GM19351 (cell line): Measurements from ENCODE around the gene MICA.
"Not testable (repeated sequence)": the region's sequence is repeated elsewhere in the genome, so short reads cannot be mapped to it uniquely, and the experiment has no call there.

ENCODE experiments used
- ATAC-seq: cut with Tn5 transposase; IDR thresholded peaks from one replicate; pipeline ENCODE4 v1.9.1; 2021; ENCODE audit warnings: mild to moderate bottlenecking, moderate library complexity; ENCODE audit not compliant: unreplicated experiment

Gene MICA

DNA sequence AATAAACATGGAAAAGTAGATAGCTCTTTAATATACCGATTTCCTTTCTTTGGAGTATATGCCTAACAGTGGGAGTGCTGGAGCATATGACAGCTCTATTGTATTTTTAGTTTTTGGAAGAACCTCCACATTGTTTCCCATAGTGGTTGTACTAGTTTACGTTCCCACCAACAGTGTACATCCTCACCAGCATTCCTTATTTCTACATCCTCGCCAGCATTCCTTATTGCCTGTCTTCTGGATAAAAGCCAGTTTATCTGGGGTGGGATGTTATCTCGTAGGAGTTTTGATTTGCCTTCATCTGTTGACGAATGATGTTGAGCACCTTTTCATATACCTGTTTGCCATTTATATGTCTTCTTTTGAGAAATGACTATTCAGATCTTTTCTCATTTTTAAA is 2.6 kb downstream of the MICA start:
- no peak for ATAC-seq

DNA sequence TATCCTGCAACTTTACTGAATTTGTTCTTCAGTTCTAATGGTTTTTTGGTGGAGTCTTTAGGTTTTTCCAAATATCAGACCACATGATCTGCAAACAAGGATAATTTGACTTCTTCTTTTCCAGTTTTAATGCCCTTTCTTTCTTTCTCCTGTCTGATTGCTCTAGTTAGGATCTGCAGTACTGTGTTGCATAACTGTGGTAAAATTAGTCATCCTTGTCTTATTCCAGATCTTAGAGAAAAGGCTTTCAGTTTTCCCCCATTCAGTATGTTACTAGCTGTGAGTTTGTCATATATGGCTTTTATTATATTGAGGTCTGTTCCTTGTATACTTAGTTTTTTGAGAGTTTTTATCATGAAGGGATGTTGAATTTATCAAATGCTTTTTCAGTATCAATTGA is 4.3 kb downstream of the MICA start:
- ATAC-seq = no peak

DNA sequence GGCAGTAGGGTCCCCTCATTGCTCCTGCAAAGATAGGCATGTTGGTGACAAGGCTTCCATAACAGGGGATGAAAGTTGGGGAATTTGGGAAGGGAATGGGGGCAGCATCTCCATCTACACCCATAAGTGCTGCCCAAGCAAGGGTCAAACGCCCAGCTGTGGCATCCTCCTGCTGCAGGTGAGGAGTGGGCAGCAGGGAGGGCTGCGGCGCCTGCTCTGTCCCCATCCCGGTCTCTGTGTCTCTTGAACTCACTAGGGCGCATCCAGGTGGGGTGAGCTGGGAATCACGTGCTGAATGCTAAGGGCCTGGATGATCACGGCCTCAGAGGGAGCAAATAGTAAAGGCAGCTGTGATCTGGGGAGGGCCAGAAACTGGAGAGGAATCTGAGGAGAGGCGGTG is 9.1 kb downstream of the MICA start:
- no peak for ATAC-seq

DNA sequence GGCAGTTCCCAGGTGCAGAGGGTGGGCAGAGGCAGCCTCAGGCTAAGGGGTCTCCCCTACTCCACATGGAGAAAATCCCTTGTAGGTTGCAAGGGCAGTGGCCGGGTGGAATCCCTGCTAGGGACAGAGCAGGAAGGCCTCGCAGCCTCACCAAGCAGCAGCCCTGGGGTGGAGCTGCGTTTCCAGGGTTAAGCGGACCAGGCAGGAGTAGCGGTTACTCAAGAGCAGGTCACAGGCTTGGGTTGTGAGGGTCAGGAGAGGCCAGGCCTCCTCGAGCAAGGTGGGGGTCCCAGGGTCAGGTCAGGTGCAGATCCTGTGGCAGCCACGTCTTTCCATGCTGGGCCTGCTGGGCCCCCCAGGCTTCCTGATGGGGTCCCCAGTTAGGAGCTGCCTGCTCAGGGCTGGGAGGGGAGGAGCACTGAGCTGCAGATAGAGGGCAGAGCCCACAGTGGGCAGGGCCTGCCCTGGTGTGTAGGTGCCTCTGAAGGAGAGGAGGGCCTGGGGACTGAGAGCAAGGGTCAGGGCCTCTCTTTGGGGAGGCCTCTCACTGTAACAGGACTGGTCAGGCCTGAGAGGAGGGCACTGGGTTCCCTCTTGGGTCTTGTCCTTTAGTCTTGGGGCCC is 10.9 kb downstream of the MICA start:
- not testable (repeated sequence) for ATAC-seq

DNA sequence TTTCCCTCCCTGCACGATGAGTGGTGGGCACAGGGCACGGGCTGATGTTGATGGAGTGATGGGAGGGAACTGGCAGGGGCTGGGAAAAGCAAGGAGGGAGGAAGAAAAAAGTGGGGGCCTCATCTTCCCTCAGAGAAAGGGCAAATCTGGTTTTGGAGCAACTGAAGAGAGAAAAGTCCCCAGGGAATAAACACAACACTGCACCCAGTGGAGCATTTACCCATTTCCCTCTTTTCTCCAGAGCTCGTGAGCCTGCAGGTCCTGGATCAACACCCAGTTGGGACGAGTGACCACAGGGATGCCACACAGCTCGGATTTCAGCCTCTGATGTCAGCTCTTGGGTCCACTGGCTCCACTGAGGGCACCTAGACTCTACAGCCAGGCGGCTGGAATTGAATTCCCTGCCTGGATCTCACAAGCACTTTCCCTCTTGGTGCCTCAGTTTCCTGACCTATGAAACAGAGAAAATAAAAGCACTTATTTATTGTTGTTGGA is 11.4 kb downstream of the MICA start:
- no peak for ATAC-seq

DNA sequence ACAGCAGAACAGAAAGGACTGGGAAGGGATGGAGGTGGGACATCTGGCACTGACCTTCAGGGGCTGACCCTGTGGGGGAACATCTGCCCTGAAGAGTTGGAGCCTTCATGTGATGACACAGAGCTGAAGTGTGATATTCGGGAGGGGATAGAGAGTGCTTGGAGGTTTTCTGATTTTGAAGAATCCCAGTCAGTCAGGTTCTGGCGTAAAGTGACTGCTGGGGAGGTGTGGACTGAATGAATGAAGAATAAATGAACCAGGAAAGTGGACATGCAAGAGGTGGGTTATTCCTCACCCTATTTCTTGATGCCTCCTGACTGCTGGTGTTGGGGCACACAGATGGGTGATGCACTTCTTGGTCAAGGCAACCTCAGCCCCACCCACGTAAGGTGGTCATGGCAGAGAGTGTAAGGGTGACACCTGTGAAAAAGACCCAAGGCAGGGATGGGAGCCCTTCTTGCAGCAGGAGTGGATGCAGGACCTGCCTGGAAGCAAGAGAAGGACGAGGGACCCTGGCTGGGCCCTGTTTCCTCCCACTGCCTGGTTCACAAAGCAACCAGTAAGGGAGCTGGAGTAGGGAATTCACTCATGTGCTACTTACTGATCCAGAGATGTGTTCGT is 13.1 kb downstream of the MICA start:
- ATAC-seq = no peak

DNA sequence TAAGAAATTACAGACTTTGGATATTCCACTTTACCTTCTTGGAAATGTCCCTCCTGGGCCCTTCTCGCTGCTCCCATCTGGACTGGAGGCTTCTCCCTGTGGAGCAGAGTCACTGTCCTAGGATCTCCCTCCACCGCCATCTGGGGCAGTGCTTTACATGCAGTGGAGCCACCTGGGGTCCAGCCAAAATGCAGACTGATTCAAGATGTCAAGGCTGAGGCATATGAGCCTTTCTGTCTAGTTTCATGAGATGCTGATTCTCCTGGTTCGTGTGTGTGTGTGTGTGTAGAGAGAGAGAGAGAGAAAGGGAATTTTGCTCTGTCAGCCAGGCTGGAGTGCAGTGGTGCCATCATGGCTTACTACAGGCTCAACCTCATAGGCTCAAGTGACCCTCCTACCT is 14.9 kb downstream of the MICA start:
- ATAC-seq = no peak

DNA sequence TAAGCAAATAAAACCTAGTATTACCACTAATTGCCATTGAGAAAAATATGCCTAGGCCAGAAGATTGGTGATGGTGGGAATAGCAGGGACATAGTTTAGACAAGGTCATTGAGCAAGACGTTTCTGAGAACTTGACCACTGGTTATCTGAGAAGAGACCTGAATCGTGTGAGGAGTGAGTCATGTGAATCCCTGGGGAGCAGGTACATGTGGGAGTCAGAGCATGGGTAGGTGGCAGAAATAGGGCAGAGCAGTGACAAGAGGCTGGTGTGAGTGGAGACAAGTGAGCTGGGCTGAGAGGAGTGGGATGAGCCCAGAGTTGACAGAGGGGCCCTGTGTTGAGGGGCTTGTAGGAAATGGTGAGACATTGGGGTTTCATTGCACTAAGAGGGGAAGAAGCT is 16.4 kb downstream of the MICA start:
- no peak for ATAC-seq

DNA sequence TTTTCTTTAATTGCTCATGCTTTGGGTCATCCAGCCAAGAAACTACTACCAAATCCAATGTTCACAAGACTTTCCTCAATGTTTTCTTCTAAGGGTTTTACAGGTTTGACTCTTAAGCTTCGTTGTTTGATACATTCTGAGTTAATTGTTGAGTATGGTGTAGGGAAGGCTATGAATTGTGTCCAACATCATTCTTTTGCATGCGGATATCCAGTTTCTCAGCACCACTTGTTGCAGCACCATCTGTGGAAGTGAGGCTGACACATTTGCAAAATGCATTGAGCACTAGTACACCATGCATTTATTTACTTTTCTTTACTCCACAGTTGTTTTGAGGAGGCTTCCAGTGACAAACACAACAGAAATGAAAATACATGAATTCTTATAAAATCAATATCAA is 17.2 kb downstream of the MICA start:
- ATAC-seq = no peak

DNA sequence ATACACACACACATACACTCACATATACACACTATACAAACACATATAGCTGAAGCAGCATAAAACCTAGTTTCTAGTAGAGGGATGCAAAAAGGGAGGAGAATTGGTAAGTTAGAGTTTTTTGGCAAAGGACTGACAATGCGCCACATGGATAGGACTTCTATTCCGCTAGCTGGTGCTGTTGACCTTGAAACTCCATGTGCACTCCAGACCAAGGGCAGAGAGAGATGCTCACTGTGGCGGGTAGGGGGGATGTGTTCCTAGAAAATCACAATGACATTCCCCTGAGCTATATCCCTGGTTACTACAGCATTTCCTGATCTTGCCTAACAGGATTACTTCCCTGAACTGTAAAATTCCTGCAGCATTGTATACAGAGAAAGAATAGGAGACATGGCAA is 19.2 kb downstream of the MICA start:
- ATAC-seq = no peak

DNA sequence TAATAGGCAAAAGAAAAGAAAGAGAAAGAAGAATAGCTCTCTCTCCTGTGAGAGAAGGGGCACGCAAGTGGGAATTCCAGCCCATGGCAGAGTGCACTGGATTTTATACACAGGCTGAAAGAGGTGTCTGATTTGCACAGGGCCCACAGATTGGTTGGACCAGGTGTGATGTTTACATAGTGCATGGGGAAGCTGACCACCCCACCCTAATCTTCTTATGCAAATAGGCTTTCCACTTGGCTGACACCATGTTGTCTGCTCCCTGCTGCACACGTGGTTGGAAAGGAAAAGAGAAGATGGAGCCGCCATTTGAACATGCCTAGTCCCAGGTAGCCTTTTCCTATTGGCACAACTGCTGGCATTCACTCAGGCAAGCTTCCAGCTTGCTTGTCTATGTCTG is 20.2 kb downstream of the MICA start:
- ATAC-seq = no peak

DNA sequence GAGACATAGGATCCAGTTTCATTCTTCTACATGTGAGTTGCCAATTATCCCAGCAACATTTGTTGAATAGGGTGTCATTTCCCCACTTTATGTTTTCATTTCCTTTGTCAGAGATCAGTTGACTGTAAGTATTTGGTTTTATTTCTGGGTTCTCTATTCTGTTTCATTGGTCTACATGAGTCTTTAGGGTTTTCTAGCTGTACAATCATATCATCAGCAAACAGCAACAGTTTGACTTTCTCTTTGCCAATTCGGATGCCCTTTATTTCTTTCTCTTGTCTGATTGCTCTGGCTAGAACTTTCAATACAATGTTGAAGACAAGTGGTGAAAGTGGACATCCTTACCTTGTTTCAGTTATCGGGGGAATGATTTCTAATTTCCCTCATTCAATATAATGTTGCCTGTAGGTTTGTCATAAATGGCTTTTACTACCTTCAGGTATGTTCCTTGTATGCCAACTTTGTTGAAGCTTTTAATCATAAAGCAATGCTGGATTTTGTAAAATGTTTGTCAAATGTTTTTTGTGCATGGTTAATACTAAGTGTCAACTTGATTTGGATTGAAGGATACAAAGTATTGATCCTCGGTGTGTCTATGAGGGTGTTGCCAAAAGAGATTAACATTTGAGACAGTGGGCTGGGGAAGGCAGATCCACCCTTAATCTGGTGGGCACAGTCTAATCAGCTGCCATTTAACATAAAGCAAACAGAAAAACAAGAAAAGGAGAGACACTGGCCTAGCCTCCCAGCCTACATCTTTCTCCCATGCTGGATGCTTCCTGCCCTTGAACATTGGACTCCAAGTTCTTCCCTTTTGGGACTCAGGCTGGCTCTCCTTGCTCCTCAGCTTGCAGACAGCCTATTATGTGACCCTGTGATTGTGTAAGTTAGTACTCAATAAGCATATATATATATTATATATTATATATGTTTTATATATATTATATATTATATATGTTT is 23.3 kb downstream of the MICA start:
- no peak for ATAC-seq

DNA sequence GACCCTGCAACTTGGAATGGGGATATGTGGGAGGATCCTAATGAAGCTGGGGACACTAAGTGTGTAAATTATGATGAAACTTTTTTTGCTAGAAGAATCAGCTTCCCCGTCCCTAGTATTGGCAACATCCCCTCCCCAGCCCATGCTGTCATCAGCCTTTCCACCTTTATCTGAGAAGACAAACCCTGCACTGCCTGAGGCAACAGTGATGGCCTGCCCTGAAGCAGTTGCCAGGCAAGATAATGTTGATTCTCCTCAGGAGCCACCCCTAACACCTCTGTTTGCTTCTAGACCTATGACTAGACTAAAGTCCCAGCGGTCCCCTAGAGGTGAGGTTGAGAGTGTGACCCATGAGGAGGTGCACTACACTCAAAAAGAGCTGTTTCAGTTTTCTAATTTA is 27.1 kb downstream of the MICA start:
- ATAC-seq = no peak

DNA sequence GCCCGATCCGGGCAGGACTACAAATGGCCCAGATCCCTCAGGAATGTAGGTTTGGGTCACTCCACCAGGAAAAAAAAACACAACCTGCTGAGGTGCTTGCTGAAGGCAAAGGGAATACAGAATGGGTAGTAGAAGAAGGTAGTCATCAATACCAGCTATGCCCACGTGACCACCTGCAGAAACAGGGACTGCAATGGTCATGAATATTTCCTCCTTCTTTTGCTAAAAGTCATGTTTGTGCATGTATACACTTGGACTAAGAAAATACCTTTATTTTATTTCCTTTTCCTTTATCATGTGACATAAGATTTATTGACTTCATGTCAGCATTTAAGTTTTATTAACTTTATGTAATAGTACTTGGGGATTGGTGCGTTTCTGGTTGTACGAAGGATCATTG is 31.7 kb downstream of the MICA start:
- ATAC-seq = not testable (repeated sequence)

DNA sequence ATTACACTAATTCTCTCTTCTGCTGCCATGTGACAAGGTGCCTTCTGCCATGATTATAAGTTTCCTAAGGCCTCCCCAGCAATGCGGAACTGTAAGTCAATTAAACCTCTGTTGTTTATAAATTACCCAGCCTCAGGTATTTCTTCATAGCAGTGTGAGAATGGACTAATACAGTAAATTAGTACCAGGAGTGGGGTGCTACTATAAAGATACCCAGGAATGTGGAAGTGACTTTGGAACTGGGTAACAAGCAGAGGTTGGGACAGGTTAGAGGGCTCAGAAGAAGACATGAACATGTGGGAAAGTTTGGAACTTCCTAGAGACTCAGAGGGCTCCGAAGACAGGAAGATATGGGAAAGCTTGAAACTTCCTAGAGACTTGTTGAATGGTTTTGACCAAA is 34.8 kb downstream of the MICA start:
- ATAC-seq = no peak

DNA sequence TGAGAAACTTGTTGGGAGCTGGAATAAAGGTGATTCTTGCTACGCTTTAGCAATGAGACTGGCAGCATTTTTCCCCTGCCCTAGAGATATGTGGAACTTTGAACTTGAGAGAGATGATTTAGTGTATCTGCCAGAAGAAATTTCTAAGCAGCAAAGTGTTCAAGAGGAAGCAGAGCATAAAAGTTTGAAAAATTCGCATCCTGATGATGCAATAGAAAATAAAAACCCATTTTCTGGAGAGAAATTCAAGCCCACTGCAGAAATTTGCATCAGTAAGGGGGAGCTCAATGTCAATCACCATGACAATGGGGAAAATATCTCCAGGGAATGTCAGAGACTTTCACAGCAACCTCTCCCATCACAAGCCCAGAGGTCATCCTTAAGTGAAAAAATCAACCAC is 35.3 kb downstream of the MICA start:
- no peak for ATAC-seq

DNA sequence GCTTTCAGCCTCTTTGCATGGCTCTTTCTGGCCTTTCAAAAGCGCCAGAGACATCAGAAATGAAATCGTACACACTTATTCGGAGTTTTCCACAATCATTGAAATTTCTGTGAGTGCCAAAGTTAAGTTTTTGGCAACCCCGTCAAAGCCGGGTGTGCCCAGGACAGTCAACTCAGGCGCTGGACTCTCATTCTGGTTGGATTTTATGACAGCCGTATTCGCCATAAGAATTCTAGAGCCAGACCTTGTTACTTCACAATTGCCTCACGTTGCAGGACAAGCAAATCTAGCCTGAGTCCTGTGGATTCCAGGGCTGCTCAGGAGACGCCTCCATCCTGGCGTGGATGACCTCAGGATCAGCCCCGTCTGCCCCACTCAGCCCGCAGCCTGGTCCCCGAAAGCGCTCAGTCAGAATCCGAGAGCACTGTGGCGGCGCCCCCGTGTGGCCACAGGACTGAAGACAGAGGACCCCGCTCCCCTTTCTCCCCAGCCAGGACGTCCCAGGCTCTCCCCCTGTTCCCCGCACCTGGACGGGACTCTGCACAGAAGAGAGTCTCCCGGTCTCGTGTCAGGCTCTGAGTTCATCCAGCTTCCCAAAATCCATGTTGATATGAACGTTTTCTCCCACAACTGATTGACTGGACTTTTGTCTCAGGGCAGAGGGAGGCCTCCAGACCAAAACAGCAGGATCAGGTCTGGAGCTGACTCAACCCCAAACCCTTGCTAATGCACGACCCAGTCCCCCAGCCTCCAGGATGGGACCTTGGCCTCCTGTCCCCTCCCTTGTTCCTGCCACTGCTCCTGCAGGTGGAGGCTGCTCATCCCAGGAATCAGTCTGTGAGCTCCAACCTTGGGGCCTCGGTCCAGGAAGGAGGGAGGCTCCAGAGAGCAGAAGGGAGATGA is 38.2 kb downstream of the MICA start:
- ATAC-seq = no peak

DNA sequence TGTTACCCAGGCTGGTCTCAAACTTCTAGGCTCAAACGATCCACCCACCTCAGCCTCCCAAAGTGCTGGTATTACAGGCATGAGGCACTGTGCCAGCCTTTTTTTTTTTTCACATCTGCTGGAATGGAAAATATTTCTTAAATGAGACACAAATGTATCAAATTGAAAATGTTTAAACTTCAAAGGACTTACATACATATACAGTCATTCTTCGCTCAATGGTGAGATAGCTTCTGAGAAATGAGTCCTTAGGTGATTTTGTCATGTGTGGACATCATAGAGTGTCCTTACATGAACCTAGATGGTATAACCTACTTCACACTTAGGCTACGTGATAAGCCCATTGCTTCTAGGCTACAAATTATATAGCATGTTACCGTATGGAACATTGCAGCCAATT is 43.1 kb downstream of the MICA start:
- no peak for ATAC-seq

DNA sequence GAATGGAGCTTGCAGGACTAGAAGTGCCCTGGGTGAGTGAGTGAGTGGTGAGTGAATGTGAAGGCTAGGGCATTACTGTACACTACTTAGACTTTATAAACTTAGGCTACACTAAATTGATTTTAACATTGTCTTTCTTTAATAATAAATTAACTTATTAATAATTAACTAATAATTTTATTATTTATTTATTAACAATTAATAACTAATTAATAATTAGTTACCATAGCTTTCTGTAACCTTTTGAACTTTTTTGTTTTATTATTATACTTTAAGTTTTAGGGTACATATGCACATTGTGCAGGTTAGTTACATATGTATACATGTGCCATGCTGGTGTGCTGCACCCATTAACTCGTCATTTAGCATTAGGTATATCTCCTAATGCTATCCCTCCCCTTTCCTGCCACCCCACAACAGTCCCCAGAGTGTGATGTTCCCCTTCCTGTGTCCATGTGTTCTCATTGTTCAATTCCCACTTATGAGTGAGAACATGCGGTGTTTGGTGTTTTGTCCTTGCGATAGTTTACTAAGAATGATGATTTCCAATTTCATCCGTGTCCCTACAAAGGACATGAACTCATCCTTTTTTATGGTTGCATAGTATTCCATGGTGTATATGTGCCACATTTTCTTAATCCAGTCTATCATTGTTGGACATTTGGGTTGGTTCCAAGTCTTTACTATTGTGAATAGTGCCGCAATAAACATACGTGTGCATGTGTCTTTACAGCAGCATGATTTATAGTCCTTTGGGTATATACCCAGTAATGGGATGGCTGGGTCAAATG is 43.8 kb downstream of the MICA start:
- ATAC-seq = not testable (repeated sequence)

DNA sequence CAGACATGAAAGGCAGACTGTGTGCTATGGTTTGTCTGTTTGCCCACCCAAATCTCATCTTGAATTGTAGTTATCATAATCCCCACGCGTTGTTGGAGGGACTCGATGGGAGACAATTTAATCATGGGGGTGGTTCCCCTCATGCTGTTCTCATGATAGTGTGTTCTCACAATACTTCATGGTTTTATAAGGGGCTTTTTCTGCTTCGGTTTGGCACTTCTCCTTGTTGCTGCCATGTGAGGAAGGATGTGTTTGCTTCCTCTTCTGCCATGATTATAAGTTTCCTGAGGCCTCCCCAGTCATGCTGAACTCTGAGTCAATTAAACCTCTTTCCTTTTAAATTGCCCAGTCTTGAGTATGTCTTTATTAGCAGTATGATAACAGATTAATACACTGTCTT is 47.4 kb downstream of the MICA start:
- no peak for ATAC-seq
